H1 (cell line): Measurements from ENCODE around the gene ALK. TPM values are rescaled to one million over a fixed set of nuclear protein-coding genes. Genes with fewer than 3 reads are reported as not detected.

Experiments
- CTCF ChIA-PET: fragments of 300-600 bp; sonication (Branson Sonifier 250); formaldehyde crosslinking; loops from one replicate; lab custom pipeline; 2021; ENCODE audit not compliant: partially characterized antibody; lab: Charles Lee
- POLR2A ChIA-PET: fragments of 300-600 bp; sonication (Branson Sonifier 250); formaldehyde crosslinking; loops from one replicate; lab custom pipeline; 2021; ENCODE audit warnings: inconsistent platforms; ENCODE audit not compliant: partially characterized antibody; lab: Charles Lee
- DNase-seq, 2 experiments: peaks; one replicate each; pipeline versions ENCODE4 v3.0.0 to v3.0.0-alpha.2; 2010 to 2022; ENCODE audit warnings: low spot score in 2 of 2, low read depth in 1 of 2, mixed read lengths in 1 of 2
- FAIRE-seq: peaks from 2 replicates; lab custom pipeline; 2011; peaks lifted over from hg19 to GRCh38; lab: Jason Lieb, UNC
- H2AFZ ChIP-seq: 2 replicates; pipeline ENCODE4 v1.8.1; 2012; ENCODE audit warnings: low read length, inconsistent platforms
- H2AK5ac ChIP-seq: 2 replicates; pipeline ENCODE4 v1.6.1; 2013; ENCODE audit warnings: low read depth, low read length
- H2BK120ac ChIP-seq: replicated peaks from 2 replicates; pipeline ENCODE3; 2013; ENCODE audit warnings: low read depth, low read length, inconsistent platforms
- H2BK12ac ChIP-seq: 2 replicates; pipeline ENCODE4 v1.6.1; 2013; ENCODE audit warnings: low read depth, low read length
- H2BK15ac ChIP-seq: 2 replicates; pipeline ENCODE4 v1.6.1; 2013; ENCODE audit warnings: low read length
- H2BK20ac ChIP-seq: 2 replicates; pipeline ENCODE4 v1.6.1; 2013; ENCODE audit warnings: low read length
- H2BK5ac ChIP-seq: 2 replicates; pipeline ENCODE4 v1.6.1; 2013; ENCODE audit warnings: low read depth, low read length
- H3K14ac ChIP-seq: 2 replicates; pipeline ENCODE4 v1.6.1; 2013; ENCODE audit warnings: inconsistent platforms; ENCODE audit not compliant: insufficient read length
- H3K18ac ChIP-seq: 2 replicates; pipeline ENCODE4 v1.6.1; 2013; ENCODE audit warnings: low read length; ENCODE audit errors: extremely low read depth
- H3K23ac ChIP-seq: 2 replicates; pipeline ENCODE4 v1.6.1; 2013; ENCODE audit warnings: inconsistent platforms; ENCODE audit not compliant: insufficient read length
- H3K23me2 ChIP-seq: 2 replicates; pipeline ENCODE4 v1.6.1; 2013; ENCODE audit warnings: low read depth, low read length
- H3K27ac ChIP-seq: 2 replicates; pipeline ENCODE4 v1.6.1; 2011; ENCODE audit warnings: low read depth, low read length, inconsistent platforms
- H3K27me3 ChIP-seq, 4 experiments: replicated peaks in 1 of 4; 1 replicate in 1 of 4; 2 replicates in 3 of 4; pipeline versions ENCODE4 v1.6.1 to v1.8.1; 2011 to 2013; ENCODE audit warnings: low read length in 3 of 4, mild to moderate bottlenecking in 3 of 4, inconsistent platforms in 2 of 4, mixed read lengths in 2 of 4, moderate library complexity in 1 of 4; ENCODE audit not compliant: control insufficient read depth in 3 of 4, insufficient read depth in 3 of 4; ENCODE audit errors: extremely low read depth in 1 of 4
- H3K36me3 ChIP-seq, 4 experiments: 2 replicates each; pipeline versions ENCODE4 v1.6.1 to v1.8.1; 2011 to 2013; ENCODE audit warnings: mild to moderate bottlenecking in 4 of 4, low read length in 3 of 4, moderate library complexity in 2 of 4, control low read depth in 1 of 4, inconsistent platforms in 1 of 4; ENCODE audit not compliant: insufficient read depth in 4 of 4, control insufficient read depth in 2 of 4
- H3K4ac ChIP-seq: replicated peaks from 2 replicates; pipeline ENCODE3; 2013; ENCODE audit warnings: low read length, low read depth, mixed read lengths, inconsistent platforms; ENCODE audit not compliant: insufficient read length
- H3K4me1 ChIP-seq, 4 experiments: replicated peaks in 1 of 4; 1 replicate in 1 of 4; 2 replicates in 3 of 4; pipeline versions ENCODE4 v1.6.1 to v1.8.1; 2011 to 2013; ENCODE audit warnings: low read length in 3 of 4, inconsistent platforms in 2 of 4, mixed read lengths in 1 of 4; ENCODE audit not compliant: insufficient read depth in 4 of 4, control insufficient read depth in 3 of 4
- H3K4me2 ChIP-seq, 2 experiments: 2 replicates each; pipeline versions ENCODE4 v1.6.1 to v1.8.1; 2011 to 2013; ENCODE audit warnings: low read depth in 2 of 2, low read length in 2 of 2, control low read depth in 1 of 2, inconsistent platforms in 1 of 2, mild to moderate bottlenecking in 1 of 2; ENCODE audit not compliant: insufficient read depth in 1 of 2
- H3K4me3 ChIP-seq, 4 experiments: fragments of 200-600, 300-600 bp in 1 of 4; sonication (generic), shearing (Covaris generic), sonication (Bioruptor Twin) in 1 of 4; 2 replicates each; pipeline versions ENCODE4 v1.5.1 to v1.8.1; 2011 to 2016; ENCODE audit warnings: low read length in 4 of 4, low read depth in 3 of 4, control low read depth in 2 of 4, inconsistent platforms in 2 of 4, mild to moderate bottlenecking in 2 of 4, mixed read lengths in 1 of 4, moderate library complexity in 1 of 4; ENCODE audit not compliant: insufficient read depth in 2 of 4; ENCODE audit errors: extremely low read depth in 1 of 4
- H3K56ac ChIP-seq: replicated peaks from 2 replicates; pipeline ENCODE3; 2013; ENCODE audit warnings: low read depth, mild to moderate bottlenecking, mixed read lengths, low read length, inconsistent platforms; ENCODE audit not compliant: insufficient read length
- H3K79me1 ChIP-seq: 2 replicates; pipeline ENCODE4 v1.6.1; 2013; ENCODE audit warnings: low read depth, low read length, control low read depth
- H3K79me2 ChIP-seq, 2 experiments: 2 replicates each; pipeline versions ENCODE4 v1.6.1 to v1.8.1; 2012 to 2013; ENCODE audit warnings: low read length in 2 of 2, mild to moderate bottlenecking in 2 of 2, inconsistent platforms in 1 of 2; ENCODE audit not compliant: insufficient read depth in 2 of 2, control insufficient read depth in 1 of 2
- H3K9ac ChIP-seq, 4 experiments: replicated peaks in 1 of 4; 1 replicate in 1 of 4; 2 replicates in 3 of 4; pipeline versions ENCODE4 v1.6.1 to v1.8.1; 2011 to 2013; ENCODE audit warnings: low read depth in 3 of 4, low read length in 3 of 4, control low read depth in 2 of 4, mild to moderate bottlenecking in 2 of 4, moderate library complexity in 2 of 4, inconsistent platforms in 1 of 4; ENCODE audit errors: extremely low read depth in 1 of 4
- H3K9me3 ChIP-seq, 2 experiments: 2 replicates each; pipeline versions ENCODE4 v1.6.1 to v1.8.1; 2012 to 2013; ENCODE audit warnings: mild to moderate bottlenecking in 2 of 2, moderate library complexity in 2 of 2, control low read depth in 1 of 2, inconsistent platforms in 1 of 2, low read depth in 1 of 2, low read length in 1 of 2, mixed read lengths in 1 of 2; ENCODE audit not compliant: insufficient read depth in 2 of 2
- H4K20me1 ChIP-seq, 2 experiments: replicated peaks in 1 of 2; 2 replicates each; pipeline versions ENCODE3 to v1.8.1; 2011 to 2013; ENCODE audit warnings: inconsistent platforms in 2 of 2, low read length in 2 of 2, mild to moderate bottlenecking in 1 of 2; ENCODE audit not compliant: insufficient read depth in 2 of 2, control insufficient read depth in 1 of 2
- H4K5ac ChIP-seq: 2 replicates; pipeline ENCODE4 v1.6.1; 2013; ENCODE audit warnings: low read length, low read depth, mixed read lengths, inconsistent platforms; ENCODE audit not compliant: insufficient read length
- H4K8ac ChIP-seq: 2 replicates; pipeline ENCODE4 v1.8.0; 2013; ENCODE audit warnings: mild to moderate bottlenecking, moderate library complexity, low read length, inconsistent platforms; ENCODE audit not compliant: insufficient read depth; ENCODE audit errors: extremely low read depth
- H4K91ac ChIP-seq: replicated peaks from 2 replicates; pipeline ENCODE3; 2013; ENCODE audit warnings: low read length, mixed read lengths, inconsistent platforms; ENCODE audit not compliant: insufficient read length
- CTBP2 ChIP-seq: IDR thresholded peaks from 2 replicates; pipeline ENCODE4 v1.7.0; 2011; ENCODE audit warnings: borderline replicate concordance, mild to moderate bottlenecking, moderate library complexity, mixed read lengths, low read length; ENCODE audit not compliant: insufficient read depth, insufficient read length
- HDAC6 ChIP-seq: IDR thresholded peaks from one replicate; pipeline ENCODE4 v1.7.1; 2012; ENCODE audit warnings: low read depth, mild to moderate bottlenecking, inconsistent platforms, low read length, moderate library complexity
- WGBS, 2 experiments: shearing (Covaris generic) in 1 of 2; methylation state at CpG; one replicate each; pipeline versions ENCODE4 v1.1.6 to v1.1.7; 2013 to 2015; ENCODE audit warnings: low lambda C conversion rate in 2 of 2, mixed read lengths in 2 of 2, inconsistent platforms in 1 of 2, low coverage in 1 of 2, missing lambda C conversion rate in 1 of 2; ENCODE audit not compliant: insufficient replicate concordance in 2 of 2, insufficient coverage in 1 of 2, insufficient read length in 1 of 2; ENCODE audit errors: extremely low coverage in 1 of 2, missing lambda C conversion rate in 1 of 2; 5-methylcytosine and 5-hydroxymethylcytosine counted together
- polyA plus RNA-seq, 7 experiments: library from polyadenylated mRNA; depleted of rRNA in 3 of 7; stranded (reverse) in 5 of 7; unstranded in 2 of 7; fragments of >200 nt in 5 of 7; fragments of 200-250 nt in 2 of 7; gene quantifications; 1 replicate in 5 of 7; 2 replicates in 1 of 7; 4 replicates in 1 of 7; pipeline versions ENCODE4 v1.2.1 to v1.2.3, GENCODE V29; 2011 to 2013; ENCODE audit warnings: missing spikeins in 2 of 7, mixed read lengths in 2 of 7
- total RNA-seq: library from RNA; stranded (reverse); fragmentation: NEBNext Ultra II Directional; extraction: Animal tissue kit (Norgen Biotek cat#: 25700); gene quantifications from 2 replicates; pipeline ENCODE4 v1.2.1, GENCODE V29; 2021

Gene ALK
- total and polyA plus RNA-seq, 2 of the 8 experiments (the other 6 are each of a cell fraction or from before 2014, with no cell fraction given) = 0.02 to 0.09 TPM

DNA sequence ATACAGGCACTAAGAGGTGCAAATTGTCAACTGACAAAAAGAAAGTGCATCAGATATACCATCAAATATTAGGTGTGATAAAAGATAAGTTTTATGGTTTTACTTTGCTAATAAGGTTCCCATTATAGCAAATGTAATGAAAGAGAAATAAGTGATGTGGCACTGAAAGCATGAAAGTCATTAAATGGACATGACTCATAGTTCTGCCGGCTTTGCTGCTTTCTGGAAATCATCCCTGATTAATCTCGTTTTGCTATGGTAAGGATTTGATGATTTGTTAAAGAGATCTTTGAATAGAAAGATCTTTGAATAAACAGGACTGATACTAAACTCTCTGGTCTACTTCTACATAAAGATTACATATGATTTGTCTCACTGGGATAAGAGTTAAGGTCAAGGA is 733.5 kb downstream of the ALK start:
- no peak overlapping the region for H3K14ac ChIP-seq
- CTCF ChIA-PET = no interaction called here
- H3K56ac ChIP-seq = no peak overlapping the region
- no peak overlapping the region for H2AK5ac ChIP-seq
- H3K4me3 ChIP-seq = no peak overlapping the region
- FAIRE-seq = no peak
- no peak overlapping the region for H4K8ac ChIP-seq
- no peak overlapping the region for H2BK12ac ChIP-seq
- no peak overlapping the region for H3K23ac ChIP-seq
- H3K4me2 ChIP-seq = no peak overlapping the region
- no peaks in the 10 kb centered on the region for H3K4me1 ChIP-seq
- H4K5ac ChIP-seq = no peak overlapping the region
- H3K79me2 ChIP-seq = no peaks in the 10 kb centered on the region
- H3K18ac ChIP-seq = no peak overlapping the region
- WGBS, 2 experiments = 90% methylated on average over 2 of the region's 2 CpGs; no CpG with 5 or more reads in 1 of the 2 experiments
- DNase-seq = no peak
- H3K9me3 ChIP-seq = peaks cover 0 to 4% of the 10 kb centered on the region in 2 experiments; a peak in 1 of 4 replicates
- H4K20me1 ChIP-seq = no peaks in the 10 kb centered on the region
- no peaks in the 10 kb centered on the region for H3K79me1 ChIP-seq
- no peak overlapping the region for H3K27ac ChIP-seq
- no peak overlapping the region for H2BK5ac ChIP-seq
- H3K23me2 ChIP-seq = no peaks in the 10 kb centered on the region
- no peak overlapping the region for H2BK120ac ChIP-seq
- H2AFZ ChIP-seq = no peak overlapping the region
- no peak overlapping the region for H3K4ac ChIP-seq
- H4K91ac ChIP-seq = no peak overlapping the region
- H2BK15ac ChIP-seq = no peak overlapping the region
- no peak for TF ChIP-seq CTBP2
- TF ChIP-seq HDAC6 = no peak
- no peak overlapping the region for H3K9ac ChIP-seq
- H3K27me3 ChIP-seq = no peaks in the 10 kb centered on the region
- H2BK20ac ChIP-seq = no peak overlapping the region
- H3K36me3 ChIP-seq = no peaks in the 10 kb centered on the region
- POLR2A ChIA-PET = no interaction called here
